H1 (cell line): Measurements from ENCODE around the gene TRAF3. TPM values are rescaled to one million over a fixed set of nuclear protein-coding genes. Genes with fewer than 3 reads are reported as not detected.

Experiments used
- CTBP2 ChIP-seq: IDR thresholded peaks from 2 replicates; pipeline ENCODE4 v1.7.0; 2011; ENCODE audit warnings: borderline replicate concordance, mild to moderate bottlenecking, moderate library complexity, mixed read lengths, low read length; ENCODE audit not compliant: insufficient read depth, insufficient read length
- polyA plus RNA-seq, 7 experiments: library from polyadenylated mRNA; depleted of rRNA in 3 of 7; stranded (reverse) in 5 of 7; unstranded in 2 of 7; fragments of >200 nt in 5 of 7; fragments of 200-250 nt in 2 of 7; gene quantifications; 1 replicate in 5 of 7; 2 replicates in 1 of 7; 4 replicates in 1 of 7; pipeline versions ENCODE4 v1.2.1 to v1.2.3, GENCODE V29; 2011 to 2013; ENCODE audit warnings: missing spikeins in 2 of 7, mixed read lengths in 2 of 7
- total RNA-seq: library from RNA; stranded (reverse); fragmentation: NEBNext Ultra II Directional; extraction: Animal tissue kit (Norgen Biotek cat#: 25700); gene quantifications from 2 replicates; pipeline ENCODE4 v1.2.1, GENCODE V29; 2021

Gene TRAF3
- total and polyA plus RNA-seq, 2 of the 8 experiments (the other 6 are each of a cell fraction or from before 2014, with no cell fraction given), result 5.8 to 12.1 TPM

- TF ChIP-seq CTBP2, result no peak
Measured at GRCh38 chr14:102751088-102751487, 26.2 kb upstream of the TRAF3 start (continued).
